ENCODE results near the gene TIAM2. TPM values are rescaled to one million over a fixed set of nuclear protein-coding genes. Genes with fewer than 3 reads are reported as not detected.
A peak's percentile ranks its signal among the peaks of the same experiment; 100 is the strongest.
"Not testable (repeated sequence)": the region's sequence is repeated elsewhere in the genome, so short reads cannot be mapped to it uniquely, and the experiment has no call there.

TIAM2 gene
- total RNA-seq, 1 experiment from 2014 or later: 18.8 TPM

- peak; percentile 91 for DNase-seq (ENCODE audit: low read depth)
Observed at GRCh38 chr6:155100087-155100486, 105.0 kb downstream of the TIAM2 start.

- DNase-seq (ENCODE audit: low read depth): no peak
Observed at GRCh38 chr6:155100591-155100990, 105.5 kb downstream of the TIAM2 start.

GRCh38 chr6:155103083-155103645 is 108.0 kb downstream of the TIAM2 start:
- DNase-seq (ENCODE audit: low read depth): peak; percentile 89

GRCh38 chr6:155103816-155104366 is 108.8 kb downstream of the TIAM2 start:
- DNase-seq (ENCODE audit: low read depth): peak; percentile 77

GRCh38 chr6:155106456-155107115 is 111.5 kb downstream of the TIAM2 start:
- peak; percentile 47 for DNase-seq (ENCODE audit: low read depth)

GRCh38 chr6:155107432-155108069 is 112.4 kb downstream of the TIAM2 start:
- no peak for DNase-seq (ENCODE audit: low read depth)

- DNase-seq (ENCODE audit: low read depth): no peak
Observed at GRCh38 chr6:155108070-155108820, 113.1 kb downstream of the TIAM2 start.

- no peak for DNase-seq (ENCODE audit: low read depth)
Observed at GRCh38 chr6:155110721-155111120, 115.6 kb downstream of the TIAM2 start.

GRCh38 chr6:155112757-155113156 is 117.6 kb downstream of the TIAM2 start:
- no peak for DNase-seq (ENCODE audit: low read depth)

GRCh38 chr6:155115893-155116570 is 120.9 kb downstream of the TIAM2 start:
- no peak for DNase-seq (ENCODE audit: low read depth)

- DNase-seq (ENCODE audit: low read depth): no peak
Observed at GRCh38 chr6:155116571-155116910, 121.4 kb downstream of the TIAM2 start.

- peak; percentile 93 for DNase-seq (ENCODE audit: low read depth)
Observed at GRCh38 chr6:155117256-155117655, 122.1 kb downstream of the TIAM2 start.

- no peak for DNase-seq (ENCODE audit: low read depth)
Observed at GRCh38 chr6:155117785-155118184, 122.7 kb downstream of the TIAM2 start.

- DNase-seq (ENCODE audit: low read depth): not testable (repeated sequence)
Observed at GRCh38 chr6:155119201-155119600, 124.1 kb downstream of the TIAM2 start.

- DNase-seq (ENCODE audit: low read depth): peak; percentile 92
Observed at GRCh38 chr6:155120034-155120433, 124.9 kb downstream of the TIAM2 start.

GRCh38 chr6:155121294-155121693 is 126.2 kb downstream of the TIAM2 start:
- DNase-seq (ENCODE audit: low read depth): no peak

GRCh38 chr6:155121699-155122098 is 126.6 kb downstream of the TIAM2 start:
- peak; percentile 30 for DNase-seq (ENCODE audit: low read depth)

- no peak for DNase-seq (ENCODE audit: low read depth)
Observed at GRCh38 chr6:155122199-155122950, 127.3 kb downstream of the TIAM2 start.

- DNase-seq (ENCODE audit: low read depth): no peak
Observed at GRCh38 chr6:155123520-155123919, 128.4 kb downstream of the TIAM2 start.

GRCh38 chr6:155125906-155126305 is 130.8 kb downstream of the TIAM2 start:
- peak; percentile 77 for DNase-seq (ENCODE audit: low read depth)
